ENCODE data around the gene AUTS2. TPM values are rescaled to one million over a fixed set of nuclear protein-coding genes. Genes with fewer than 3 reads are reported as not detected.

Gene AUTS2
- total and polyA plus RNA-seq, 4 donors: 4.9 to 24.4 (median 7.0) TPM

GRCh38 chr7:70762696-70763095 is 1164.4 kb downstream of the AUTS2 start:
- H3K4me3 ChIP-seq (ENCODE audit: low read depth in 1 of 3, low read length in 3 of 3): no peak overlapping the region
- TF ChIP-seq RXRA (IDR thresholded peaks at IDR 0.05) (no peak), ZBTB33 (IDR thresholded peaks at IDR 0.05) (no peak), REST (IDR thresholded peaks at IDR 0.05) (no peak), FOXA1 (IDR thresholded peaks at IDR 0.05) (no peak), JUND (IDR thresholded peaks at IDR 0.05) (no peak), EGR1 (IDR thresholded peaks at IDR 0.05; ENCODE audit: low read depth in 2 of 2) (no peak), MAX (IDR thresholded peaks at IDR 0.05) (no peak), CTCF (IDR thresholded peaks at IDR 0.05; ENCODE audit: low read depth, low read length, missing input control) (no peak), GABPA (IDR thresholded peaks at IDR 0.05 in 1 of 2, conservative IDR thresholded peaks at IDR 0.05 in 1 of 2) (no peak)
- WGBS: 81% methylated on average over 12 of the region's 12 CpGs
- no peak overlapping the region for H3K27ac ChIP-seq (ENCODE audit: low read depth in 1 of 2, low read length in 2 of 2)
- no peaks in the 10 kb centered on the region for H3K27me3 ChIP-seq (ENCODE audit: control insufficient read depth in 4 of 4, insufficient read depth in 4 of 4, low read length in 3 of 4)
- no peak for DNase-seq (ENCODE audit: low spot score)
- H3K36me3 ChIP-seq (ENCODE audit: control insufficient read depth in 4 of 4, insufficient read depth in 3 of 4, low read depth in 1 of 4, low read length in 3 of 4): peaks cover 2 to 14% (median 6%) of the 10 kb centered on the region in 4 donors
- H3K4me1 ChIP-seq (ENCODE audit: control insufficient read depth in 4 of 4, insufficient read depth in 4 of 4, low read length in 3 of 4): peaks cover 0 to 26% (median 12%) of the 10 kb centered on the region in 4 donors
- H3K9ac ChIP-seq (ENCODE audit: low read depth in 1 of 2, low read length in 2 of 2): no peak overlapping the region
- H3K9me3 ChIP-seq (ENCODE audit: control insufficient read depth in 4 of 4, low read length in 3 of 4): no peaks in the 10 kb centered on the region

GRCh38 chr7:70763961-70764691 is 1165.9 kb downstream of the AUTS2 start:
- no peaks in the 10 kb centered on the region for H3K9me3 ChIP-seq (ENCODE audit: control insufficient read depth in 4 of 4, low read length in 3 of 4)
- H3K9ac ChIP-seq (ENCODE audit: low read depth in 1 of 2, low read length in 2 of 2): no peak overlapping the region
- whole genome bisulfite sequencing: 91% methylated on average over 17 of the region's 17 CpGs
- DNase-seq (ENCODE audit: low spot score): no peak
- H3K27me3 ChIP-seq (ENCODE audit: control insufficient read depth in 4 of 4, insufficient read depth in 4 of 4, low read length in 3 of 4): no peaks in the 10 kb centered on the region
- H3K4me3 ChIP-seq (ENCODE audit: low read depth in 1 of 3, low read length in 3 of 3): no peak overlapping the region
- peaks cover 2 to 23% (median 10%) of the 10 kb centered on the region in 4 donors for H3K36me3 ChIP-seq (ENCODE audit: control insufficient read depth in 4 of 4, insufficient read depth in 3 of 4, low read depth in 1 of 4, low read length in 3 of 4)
- H3K27ac ChIP-seq (ENCODE audit: low read depth in 1 of 2, low read length in 2 of 2): no peak overlapping the region
- peaks cover 0 to 26% (median 12%) of the 10 kb centered on the region in 4 donors for H3K4me1 ChIP-seq (ENCODE audit: control insufficient read depth in 4 of 4, insufficient read depth in 4 of 4, low read length in 3 of 4)
- TF ChIP-seq FOXA2 (IDR thresholded peaks at IDR 0.05) (no peak), SP1 (IDR thresholded peaks at IDR 0.05) (no peak), EGR1 (IDR thresholded peaks at IDR 0.05; ENCODE audit: low read depth in 2 of 2) (no peak), JUND (IDR thresholded peaks at IDR 0.05) (no peak), ZBTB33 (IDR thresholded peaks at IDR 0.05) (no peak), RXRA (IDR thresholded peaks at IDR 0.05) (no peak), CTCF (IDR thresholded peaks at IDR 0.05; ENCODE audit: low read depth, low read length, missing input control) (no peak), MAX (IDR thresholded peaks at IDR 0.05) (no peak), ATF3 (IDR thresholded peaks at IDR 0.05) (no peak), HNF4A (conservative IDR thresholded peaks at IDR 0.05) (no peak), TAF1 (conservative IDR thresholded peaks at IDR 0.05) (no peak), NR2F2 (IDR thresholded peaks at IDR 0.05) (no peak), FOXA1 (IDR thresholded peaks at IDR 0.05) (no peak)
